Mammary epithelial cell (primary cell): ENCODE results near the gene PLAAT5.

Source experiments
- CTCF ChIP-seq, 2 donors: IDR thresholded peaks in 1 of 2; conservative IDR thresholded peaks in 1 of 2; 2 replicates each; pipeline ENCODE4 v1.5.1; 2011 to 2012; ENCODE audit warnings: inconsistent platforms in 2 of 2, low read length in 2 of 2, mild to moderate bottlenecking in 2 of 2, control low read depth in 1 of 2, low read depth in 1 of 2; ENCODE audit not compliant: insufficient read depth in 1 of 2; ENCODE audit errors: extremely low read depth in 1 of 2
- EZH2 ChIP-seq: IDR thresholded peaks from 2 replicates; pipeline ENCODE4 v1.6.1; 2012; ENCODE audit warnings: low read length, inconsistent platforms, borderline replicate concordance

GRCh38 chr11:63535734-63536133 lies 44.8 kb upstream of the PLAAT5 start:
- TF ChIP-seq CTCF (conservative IDR thresholded peaks at IDR 0.05 in 1 of 2, IDR thresholded peaks at IDR 0.05 in 1 of 2; ENCODE audit: extremely low read depth in 1 of 2, insufficient read depth in 1 of 2, low read depth in 1 of 2, low read length in 2 of 2) = no peak
- no peak for TF ChIP-seq EZH2
